Right cardiac atrium (tissue), 5 donors: ENCODE data around the gene PKNOX2. TPM values are rescaled to one million over a fixed set of nuclear protein-coding genes. Genes with fewer than 3 reads are reported as not detected.
A peak's percentile ranks its signal among the peaks of the same experiment; 100 is the strongest.

Experiments used
- ATAC-seq, 2 donors: fragments of 200-7000 bp; cut with Tn5 transposase; one replicate each; pipeline versions ENCODE4 v1.8.0 to v1.9.1; 2020; ENCODE audit warnings: moderate library complexity in 2 of 2, mild to moderate bottlenecking in 1 of 2
- DNase-seq, 3 donors: peaks; one replicate each; pipeline ENCODE4 v3.0.0-alpha.2; 2020
- H3K27ac ChIP-seq: one replicate; pipeline ENCODE4 v1.5.1; 2013; ENCODE audit warnings: mild to moderate bottlenecking, low read length, control low read depth, moderate library complexity
- H3K27me3 ChIP-seq: one replicate; pipeline ENCODE4 v1.6.1; 2013; ENCODE audit not compliant: control insufficient read depth, insufficient read depth
- H3K4me1 ChIP-seq: one replicate; pipeline ENCODE4 v1.6.1; 2013; ENCODE audit warnings: low read length; ENCODE audit not compliant: control insufficient read depth, insufficient read depth
- H3K4me3 ChIP-seq: one replicate; pipeline ENCODE4 v1.5.1; 2013; ENCODE audit warnings: low read length, control low read depth
- H3K9me3 ChIP-seq: one replicate; pipeline ENCODE4 v1.6.1; 2013; ENCODE audit warnings: low read length; ENCODE audit not compliant: control insufficient read depth
- WGBS: extraction: QIAGEN DNeasy Blood & Tissue Kit; methylation state at CpG from one replicate; pipeline ENCODE4 v1.1.7; 2013; 5-methylcytosine and 5-hydroxymethylcytosine counted together
- intact Hi-C, 4 donors: fragments of 100-400 bp; cut with DNase I; formaldehyde crosslinking; loops; one replicate each; pipeline versions ENCODE4 v1.11.0 to v1.14.0; 2022 to 2023
- polyA plus RNA-seq: library from polyadenylated mRNA; stranded (reverse); fragments of 200-250 nt; gene quantifications from one replicate; pipeline ENCODE4 v1.2.3, GENCODE V29; 2013
- total RNA-seq, 4 donors: library from RNA; stranded (reverse); fragmentation: NEBNext Ultra II Directional; extraction: Animal tissue kit (Norgen Biotek cat#: 25700); gene quantifications; one replicate each; pipeline ENCODE4 v1.2.1, GENCODE V29; 2021
- donor health status: healthy with polysubstance abuse.
- donor health status: DM: no; HTN: yes; CAD: no.
- donor health status: DM: no; HTN: no; CAD: no.
- donor health status: DM: no; HTN: yes; CAD: no; lungs with severe emphysema.
- donor health status: DM: yes; HTN: yes; CAD: no.

Gene PKNOX2
- total and polyA plus RNA-seq, 5 donors, result 8.1 to 20.2 (median 17.6) TPM

DNA sequence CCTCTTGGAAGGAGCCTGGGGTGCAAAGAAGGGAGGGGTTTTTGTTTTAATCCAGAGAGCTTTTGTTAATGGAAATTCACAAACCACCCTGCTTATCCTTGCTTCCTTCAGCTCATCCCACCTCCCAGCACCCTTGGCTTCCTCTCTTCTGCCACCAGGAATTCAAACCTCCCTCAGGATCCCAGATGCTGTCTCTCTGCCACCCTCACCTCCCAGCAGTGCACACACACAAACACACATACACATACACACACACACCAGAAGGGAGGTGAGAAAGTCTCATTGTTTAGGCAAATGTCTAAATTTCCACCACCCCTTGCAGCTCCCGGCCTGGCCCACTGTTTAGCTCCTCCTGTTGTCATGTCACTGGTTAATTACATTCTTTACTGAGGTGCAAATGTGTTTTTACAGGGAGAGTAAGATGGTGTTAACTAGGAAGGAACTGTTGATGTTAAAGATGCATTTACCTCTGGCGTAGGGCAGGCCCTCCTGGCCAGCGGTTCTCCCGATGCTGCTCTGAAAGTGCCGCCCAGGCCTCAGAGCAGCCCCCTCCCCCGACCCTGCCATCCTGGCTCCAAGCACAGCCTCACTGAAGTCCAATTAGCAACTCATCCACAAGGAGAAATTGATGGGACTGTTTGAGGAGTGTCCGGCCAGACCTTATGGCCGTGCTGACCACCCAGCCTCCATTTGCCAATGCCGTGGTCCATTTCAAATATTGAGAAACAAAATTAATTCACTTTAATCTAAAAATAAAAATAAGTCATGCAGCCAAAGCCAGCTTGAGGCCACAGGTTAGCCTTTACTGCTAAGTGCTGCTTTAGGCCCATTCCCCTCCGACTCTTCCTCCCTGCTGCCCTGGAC lies 166.1 kb downstream of the PKNOX2 start:
- intact Hi-C loops, result no loop called here
- no peaks in the 10 kb centered on the region for H3K4me1 ChIP-seq
- DNase-seq (no peak), ATAC-seq (no peak)
- H3K27me3 ChIP-seq, result no peaks in the 10 kb centered on the region
- H3K9me3 ChIP-seq, result no peaks in the 10 kb centered on the region
- no peak overlapping the region for H3K4me3 ChIP-seq
- no peak overlapping the region for H3K27ac ChIP-seq
- WGBS, result 94% methylated on average over 10 of the region's 10 CpGs

DNA sequence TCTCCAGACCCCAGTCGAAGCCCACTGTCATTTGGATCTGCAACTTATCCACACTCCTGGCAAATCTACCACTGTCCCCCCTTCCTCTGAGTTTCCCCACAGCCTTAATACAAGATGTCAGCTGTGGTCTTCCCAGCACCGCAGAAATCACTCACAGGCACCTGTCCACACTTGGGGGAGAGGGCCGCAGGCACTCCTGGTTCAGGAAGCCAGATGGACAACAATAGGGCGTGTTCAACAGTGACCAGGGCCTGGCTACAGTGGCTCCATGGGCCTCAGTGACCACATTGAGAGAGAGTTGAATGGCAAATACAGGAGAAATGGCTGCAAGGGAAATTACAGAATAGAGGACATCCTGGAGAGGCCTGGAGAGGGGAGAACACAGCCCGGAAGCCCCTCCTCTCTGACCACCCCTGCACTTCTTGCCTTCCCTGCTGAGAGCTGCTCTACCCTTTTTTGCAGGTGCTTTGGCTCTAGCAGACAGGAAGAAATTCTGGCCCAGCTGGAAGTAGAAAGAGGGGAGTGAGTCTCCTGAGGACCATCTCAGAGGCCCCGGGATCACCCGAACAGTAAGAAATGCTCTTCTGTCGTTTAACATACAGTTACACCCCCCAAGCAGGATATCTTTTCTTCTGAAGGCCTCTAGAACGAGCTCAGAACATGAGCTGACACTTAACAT lies 166.9 kb downstream of the PKNOX2 start:
- DNase-seq, result no peak
- no peak for ATAC-seq
- Histone ChIP-seq H3K9me3 (no peaks in the 10 kb centered on the region), H3K27me3 (no peaks in the 10 kb centered on the region), H3K4me3 (no peak overlapping the region), H3K4me1 (no peaks in the 10 kb centered on the region), H3K27ac (no peak overlapping the region)
- WGBS, result 71% methylated on average over 9 of the region's 9 CpGs
- intact Hi-C loops, result no loop called here

DNA sequence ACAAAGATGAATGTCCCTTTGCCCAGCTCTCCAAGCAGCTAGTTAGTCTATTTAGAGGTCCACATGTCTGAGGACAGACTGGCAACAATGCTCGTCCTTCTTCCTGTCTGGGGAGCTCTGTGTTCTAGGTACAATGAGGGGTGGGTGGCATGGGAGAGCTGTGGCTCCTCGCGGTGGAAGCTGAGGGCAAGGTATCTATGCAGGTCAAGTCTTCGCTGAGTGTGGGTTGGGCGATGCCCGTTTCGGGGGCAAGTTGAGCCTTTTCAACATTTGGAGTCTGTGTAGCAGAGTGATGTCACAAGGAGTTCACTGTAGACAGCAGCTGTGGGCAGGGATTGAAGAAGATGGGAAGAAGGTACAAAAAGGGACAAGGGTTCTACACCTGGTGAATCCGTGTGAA lies 168.3 kb downstream of the PKNOX2 start:
- DNase-seq, result no peak
- H3K4me1 ChIP-seq, result no peaks in the 10 kb centered on the region
- 89% methylated on average over 8 of the region's 8 CpGs for WGBS

DNA sequence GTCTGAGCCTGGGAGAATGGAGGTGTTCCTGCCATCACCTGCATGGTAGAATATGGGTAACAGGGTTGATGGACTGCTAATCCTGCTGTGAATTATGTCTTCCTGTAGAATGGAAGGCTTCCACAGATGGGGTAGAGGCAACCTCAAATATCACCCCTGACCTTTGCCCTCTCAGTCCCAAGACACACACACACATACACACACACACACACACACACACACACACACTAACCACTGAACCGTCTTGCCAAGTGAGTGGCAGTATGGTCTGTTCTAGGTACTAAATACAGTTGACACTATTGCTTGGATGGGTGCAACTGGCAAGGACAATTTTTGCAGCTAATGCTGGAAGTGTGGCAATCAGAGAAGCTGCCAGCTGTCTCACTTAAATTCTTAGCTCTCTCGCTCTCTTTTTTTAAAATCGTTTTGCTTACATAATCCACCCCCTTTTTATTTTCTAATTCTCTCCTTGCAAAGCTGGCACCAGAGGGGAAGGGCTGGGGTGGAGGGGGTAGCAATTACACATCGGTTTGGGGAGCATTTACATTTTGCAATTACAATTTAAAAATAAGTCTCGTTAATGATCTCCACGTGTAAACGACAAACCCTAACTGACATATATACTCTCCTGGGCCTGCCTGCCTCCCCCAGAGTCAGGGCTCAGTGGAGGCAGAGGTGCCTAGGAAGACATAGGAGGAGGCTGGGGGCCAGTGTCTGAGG lies 169.0 kb downstream of the PKNOX2 start:
- intact Hi-C loops, result no loop called here
- WGBS, result 81% methylated on average over 7 of the region's 7 CpGs
- Histone ChIP-seq H3K4me3 (no peak overlapping the region), H3K9me3 (no peaks in the 10 kb centered on the region), H3K4me1 (no peaks in the 10 kb centered on the region), H3K27me3 (no peaks in the 10 kb centered on the region), H3K27ac (no peak overlapping the region)
- DNase-seq (no peak), ATAC-seq (peak in 1 of 2 donors; percentile 13)

More for the DNA sequence above, 168.3 kb downstream of the PKNOX2 start:
- no peaks in the 10 kb centered on the region for H3K27me3 ChIP-seq
- H3K27ac ChIP-seq, result no peak overlapping the region
- H3K9me3 ChIP-seq, result no peaks in the 10 kb centered on the region
- intact Hi-C loops, result no loop called here
- no peak overlapping the region for H3K4me3 ChIP-seq
- ATAC-seq, result no peak

DNA sequence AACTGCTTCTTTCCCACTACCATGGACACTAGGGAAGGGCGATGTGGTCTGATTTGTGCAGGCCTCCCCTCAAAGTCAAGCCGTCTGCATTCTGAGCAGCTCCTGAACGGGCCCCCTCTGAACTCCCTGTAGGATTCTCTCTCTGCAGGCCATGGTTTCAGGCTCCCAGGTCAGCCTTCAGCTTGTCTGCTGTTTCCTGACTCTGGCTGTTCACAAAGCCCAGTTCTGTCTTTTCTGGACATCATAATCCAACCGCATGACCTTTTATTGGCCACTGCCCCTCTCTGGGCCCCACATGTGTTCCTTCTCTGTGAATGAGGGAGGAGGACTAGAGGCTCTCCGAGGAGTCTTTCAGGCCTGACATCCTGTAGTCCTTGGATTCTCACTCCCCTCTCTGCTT lies 170.6 kb downstream of the PKNOX2 start:
- Histone ChIP-seq H3K4me1 (no peaks in the 10 kb centered on the region), H3K9me3 (no peaks in the 10 kb centered on the region), H3K27ac (no peak overlapping the region), H3K4me3 (no peak overlapping the region), H3K27me3 (no peaks in the 10 kb centered on the region)
- 58% methylated on average over 5 of the region's 5 CpGs for WGBS
- no peak for DNase-seq
- ATAC-seq, result no peak
- intact Hi-C loops, result no loop called here

DNA sequence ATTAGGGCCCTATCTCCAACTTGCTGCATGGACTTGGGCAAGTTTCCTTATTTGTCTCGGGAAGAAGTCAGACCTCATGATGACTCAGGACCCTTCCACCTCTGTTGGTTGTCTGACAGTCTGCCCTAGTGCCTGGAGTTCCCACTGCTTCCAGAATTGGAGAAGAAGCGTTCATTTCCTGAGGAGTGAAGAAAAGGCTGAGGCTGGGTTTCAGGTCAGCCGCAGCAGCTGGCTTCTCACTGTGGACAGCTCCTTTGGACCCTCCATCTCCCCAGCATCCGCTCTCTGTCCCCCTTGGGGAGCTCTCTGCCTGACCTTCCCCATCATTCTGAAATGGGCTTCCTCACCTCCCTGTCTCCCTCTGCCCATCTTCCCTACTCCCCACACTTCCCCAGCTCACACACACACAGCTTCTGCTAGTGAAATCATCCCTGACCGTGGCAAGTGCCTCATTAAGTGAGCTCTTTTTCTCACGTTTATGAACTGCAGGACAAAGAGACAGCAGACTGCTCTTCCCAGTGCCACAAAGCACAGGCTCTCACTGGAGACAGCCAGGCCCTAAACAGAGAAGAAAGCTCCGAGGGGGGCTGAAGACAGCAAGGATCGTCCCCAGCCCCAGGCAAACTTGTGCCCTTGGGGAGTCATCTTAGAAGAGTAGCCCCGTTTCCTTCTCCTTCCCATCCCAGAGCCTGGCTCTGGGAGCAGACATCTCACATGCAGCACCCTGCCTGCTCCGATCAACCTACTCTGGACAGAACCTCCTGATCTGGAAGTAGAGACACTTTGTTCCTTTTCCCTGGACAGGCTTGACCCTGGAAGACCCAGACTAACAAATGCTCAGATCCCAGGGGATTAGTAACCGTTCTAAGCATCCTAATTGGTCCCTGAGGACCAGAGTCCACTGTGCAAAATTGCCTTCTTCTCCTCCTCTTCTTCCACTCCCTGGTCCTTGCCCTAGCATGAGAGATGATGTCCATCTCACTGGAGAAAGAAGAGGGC lies 173.6 kb downstream of the PKNOX2 start:
- ATAC-seq (peak; percentile 17 to 19), DNase-seq (no peak)
- Histone ChIP-seq H3K27me3 (no peaks in the 10 kb centered on the region), H3K27ac (peak overlapping the region; percentile 84), H3K9me3 (no peaks in the 10 kb centered on the region), H3K4me1 (no peaks in the 10 kb centered on the region), H3K4me3 (no peak overlapping the region)
- intact Hi-C loops, result no loop called here
- WGBS, result 59% methylated on average over 11 of the region's 11 CpGs

DNA sequence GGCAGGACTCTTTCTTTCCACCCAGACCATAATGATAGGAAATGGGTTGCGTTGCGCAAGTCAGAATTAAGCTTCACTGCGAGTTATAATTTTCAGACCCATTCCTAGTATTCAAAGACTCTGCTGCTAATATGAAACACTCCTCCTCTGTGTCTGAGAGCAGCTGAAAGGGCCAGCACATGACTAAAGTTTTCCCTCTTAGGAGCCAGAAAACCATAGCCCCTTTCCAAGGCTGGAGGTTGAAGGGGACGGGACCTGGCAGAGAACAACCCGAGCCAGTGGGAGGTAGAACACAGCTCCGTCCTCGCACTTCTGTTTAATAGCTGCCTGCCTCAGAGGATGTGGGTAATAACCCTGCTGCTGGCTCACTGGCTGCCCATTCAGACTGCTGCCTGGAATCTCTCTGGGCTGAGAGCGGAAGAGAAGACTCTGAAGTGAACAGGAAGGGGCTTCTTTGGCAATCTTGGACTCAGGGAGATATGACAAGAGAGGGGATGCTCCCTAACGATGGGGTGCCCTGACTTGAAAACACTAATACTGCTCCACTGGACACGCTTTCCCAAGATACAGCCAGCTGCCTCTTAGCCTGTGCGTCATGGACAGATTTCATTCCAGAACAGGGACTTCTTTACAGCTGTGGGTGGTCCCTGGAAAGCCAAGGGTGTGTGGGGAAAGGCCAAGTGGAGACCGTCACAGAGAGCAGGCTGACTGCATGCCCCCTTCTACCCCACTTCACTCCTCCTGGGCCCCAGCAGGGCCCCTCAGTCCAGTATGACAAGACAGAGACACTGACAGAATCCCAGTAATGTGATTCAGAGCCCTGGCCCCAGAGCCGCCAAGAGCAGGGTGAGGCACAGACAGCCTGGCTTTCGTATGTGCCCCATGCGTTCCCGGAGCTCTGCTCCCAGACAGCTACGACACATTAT lies 174.6 kb downstream of the PKNOX2 start:
- H3K27ac ChIP-seq, result peak overlapping the region; percentile 86
- H3K4me1 ChIP-seq, result no peaks in the 10 kb centered on the region
- 61% methylated on average over 17 of the region's 17 CpGs for WGBS
- no peaks in the 10 kb centered on the region for H3K27me3 ChIP-seq
- ATAC-seq (peak; percentile 70 to 81), DNase-seq (peak; percentile 65 to 68 (median 66))
- intact Hi-C loops, result no loop called here
- H3K9me3 ChIP-seq, result no peaks in the 10 kb centered on the region
- no peak overlapping the region for H3K4me3 ChIP-seq

DNA sequence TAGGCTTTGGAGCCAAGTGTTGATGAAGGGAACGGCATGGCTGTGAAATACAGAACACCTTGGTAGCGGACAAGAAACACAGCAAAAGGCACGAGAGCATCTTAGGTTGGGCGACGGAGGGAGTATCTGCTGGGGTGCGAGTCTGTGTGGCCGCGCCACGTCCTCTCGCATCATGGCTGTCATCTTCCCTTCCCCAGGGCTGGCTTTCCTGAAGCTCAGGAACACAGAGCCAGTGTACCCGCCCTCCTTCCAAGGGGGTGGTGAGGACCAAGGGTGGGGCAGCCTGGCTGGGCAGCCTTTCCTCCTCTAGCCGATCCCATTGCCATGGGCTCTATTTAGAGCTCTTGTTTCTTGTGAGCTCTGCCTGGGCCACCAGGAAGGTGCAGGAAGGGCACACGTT lies 177.1 kb downstream of the PKNOX2 start:
- no peak for ATAC-seq
- intact Hi-C loops, result loop anchor here in 2 of 4 donors (10.0 kb wide), 2 partner anchors 237 to 247 kb away; no protein-coding TSS in a partner anchor
- WGBS, result 93% methylated on average over 13 of the region's 13 CpGs

DNA sequence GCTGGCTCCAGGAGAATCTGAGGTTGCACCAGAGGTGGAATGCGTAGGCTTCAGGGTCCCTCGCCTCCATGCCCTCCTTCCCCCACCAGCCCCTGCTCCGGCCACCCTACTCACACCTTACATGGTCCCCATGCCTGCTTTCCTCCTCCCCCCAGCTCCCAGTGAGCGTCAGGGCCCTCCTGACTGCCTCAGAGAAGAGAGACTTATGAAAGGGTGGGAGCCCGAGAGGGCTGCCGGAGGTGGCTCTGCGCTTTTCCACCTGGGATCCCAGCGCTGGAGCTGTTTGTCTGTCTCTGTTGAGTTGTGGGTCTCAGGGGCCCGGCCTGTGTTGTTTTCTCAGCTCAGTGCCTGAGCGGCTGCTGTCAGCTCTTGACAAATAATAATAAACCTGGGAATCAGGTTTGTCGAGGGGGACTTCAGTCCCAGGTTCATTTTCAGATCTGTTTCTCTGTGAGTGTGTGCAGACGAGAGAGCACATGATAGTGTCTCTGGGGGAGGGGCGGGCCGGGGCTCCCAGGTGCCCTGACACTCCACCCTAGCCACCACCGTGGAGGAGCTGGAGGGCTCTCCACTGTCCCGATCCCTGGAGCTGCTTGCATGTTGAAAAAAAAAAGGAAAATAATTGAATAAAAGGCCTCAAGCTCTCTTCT lies 177.9 kb downstream of the PKNOX2 start:
- DNase-seq, result no peak
- no peak for ATAC-seq
- peaks cover 5% of the 10 kb centered on the region for H3K4me1 ChIP-seq

More for the DNA sequence above, 177.1 kb downstream of the PKNOX2 start:
- Histone ChIP-seq H3K27me3 (no peaks in the 10 kb centered on the region), H3K4me1 (peaks cover 5% of the 10 kb centered on the region), H3K4me3 (no peak overlapping the region), H3K27ac (no peak overlapping the region), H3K9me3 (no peaks in the 10 kb centered on the region)
- no peak for DNase-seq

More for the DNA sequence above, 177.9 kb downstream of the PKNOX2 start:
- Histone ChIP-seq H3K27me3 (no peaks in the 10 kb centered on the region), H3K27ac (no peak overlapping the region), H3K9me3 (no peaks in the 10 kb centered on the region), H3K4me3 (no peak overlapping the region)
- intact Hi-C loops, result loop anchor here in 2 of 4 donors (10.0 kb wide), 2 partner anchors 238 to 248 kb away; no protein-coding TSS in a partner anchor
- 87% methylated on average over 16 of the region's 16 CpGs for WGBS
